ENCODE measurements around the gene STAT4.

The STAT4 gene

DNA sequence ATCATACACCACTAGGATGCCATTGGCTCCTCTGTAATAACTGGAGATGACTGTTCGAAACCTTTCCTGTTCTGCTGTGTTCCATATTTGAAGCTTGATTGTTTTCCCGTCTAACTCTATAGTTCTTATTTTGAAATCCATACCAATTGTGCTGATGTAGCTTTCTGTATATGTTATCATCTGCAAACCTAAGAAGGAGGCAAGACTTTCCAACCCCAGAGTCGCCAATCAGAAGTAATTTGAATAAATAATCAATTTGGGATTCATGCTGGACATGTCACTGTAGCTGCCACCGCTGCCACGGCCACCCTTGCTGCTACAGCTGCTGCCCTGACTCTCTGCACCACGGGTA is 157.5 kb downstream of the STAT4 start:
- no peak for TF ChIP-seq GLI2 (tag by site-specific recombination; IDR thresholded peaks at IDR 0.05; ENCODE audit: borderline replicate concordance, low read depth)
- TF ChIP-seq ZNF521 (tag by site-specific recombination; IDR thresholded peaks at IDR 0.05), result no peak
- no peak for TF ChIP-seq KLF8 (tag by site-specific recombination; IDR thresholded peaks at IDR 0.05)
- no peak for TF ChIP-seq MYNN (tag by site-specific recombination; IDR thresholded peaks at IDR 0.05; ENCODE audit: borderline replicate concordance)
- TF ChIP-seq ZNF248 (tag by site-specific recombination; IDR thresholded peaks at IDR 0.05), result no peak
- TF ChIP-seq ZNF23 (tag by site-specific recombination; IDR thresholded peaks at IDR 0.05; ENCODE audit: borderline replicate concordance), result no peak
- TF ChIP-seq, protein P1, sequence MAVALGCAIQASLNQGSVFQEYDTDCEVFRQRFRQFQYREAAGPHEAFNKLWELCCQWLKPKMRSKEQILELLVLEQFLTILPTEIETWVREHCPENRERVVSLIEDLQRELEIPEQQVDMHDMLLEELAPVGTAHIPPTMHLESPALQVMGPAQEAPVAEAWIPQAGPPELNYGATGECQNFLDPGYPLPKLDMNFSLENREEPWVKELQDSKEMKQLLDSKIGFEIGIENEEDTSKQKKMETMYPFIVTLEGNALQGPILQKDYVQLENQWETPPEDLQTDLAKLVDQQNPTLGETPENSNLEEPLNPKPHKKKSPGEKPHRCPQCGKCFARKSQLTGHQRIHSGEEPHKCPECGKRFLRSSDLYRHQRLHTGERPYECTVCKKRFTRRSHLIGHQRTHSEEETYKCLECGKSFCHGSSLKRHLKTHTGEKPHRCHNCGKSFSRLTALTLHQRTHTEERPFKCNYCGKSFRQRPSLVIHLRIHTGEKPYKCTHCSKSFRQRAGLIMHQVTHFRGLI (tag by site-specific recombination; IDR thresholded peaks at IDR 0.05), result no peak
- no peak for TF ChIP-seq PBX3 (CRISPR knock-in tag; IDR thresholded peaks at IDR 0.05)
- TF ChIP-seq ZNF157 (tag by site-specific recombination; IDR thresholded peaks at IDR 0.05), result no peak
- TF ChIP-seq, protein P2, sequence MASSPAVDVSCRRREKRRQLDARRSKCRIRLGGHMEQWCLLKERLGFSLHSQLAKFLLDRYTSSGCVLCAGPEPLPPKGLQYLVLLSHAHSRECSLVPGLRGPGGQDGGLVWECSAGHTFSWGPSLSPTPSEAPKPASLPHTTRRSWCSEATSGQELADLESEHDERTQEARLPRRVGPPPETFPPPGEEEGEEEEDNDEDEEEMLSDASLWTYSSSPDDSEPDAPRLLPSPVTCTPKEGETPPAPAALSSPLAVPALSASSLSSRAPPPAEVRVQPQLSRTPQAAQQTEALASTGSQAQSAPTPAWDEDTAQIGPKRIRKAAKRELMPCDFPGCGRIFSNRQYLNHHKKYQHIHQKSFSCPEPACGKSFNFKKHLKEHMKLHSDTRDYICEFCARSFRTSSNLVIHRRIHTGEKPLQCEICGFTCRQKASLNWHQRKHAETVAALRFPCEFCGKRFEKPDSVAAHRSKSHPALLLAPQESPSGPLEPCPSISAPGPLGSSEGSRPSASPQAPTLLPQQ (tag by site-specific recombination; IDR thresholded peaks at IDR 0.05), result no peak
- no peak for TF ChIP-seq HOXC10 (CRISPR knock-in tag; IDR thresholded peaks at IDR 0.05)
- TF ChIP-seq IKZF3 (tag by site-specific recombination; IDR thresholded peaks at IDR 0.05), result no peak
- TF ChIP-seq ZBTB20 (tag by site-specific recombination; IDR thresholded peaks at IDR 0.05), result no peak
- TF ChIP-seq ZBTB7A (tag by site-specific recombination; IDR thresholded peaks at IDR 0.05; ENCODE audit: low read depth), result no peak
- no peak for TF ChIP-seq ZNF785 (tag by site-specific recombination; IDR thresholded peaks at IDR 0.05)
- TF ChIP-seq YY2 (tag by site-specific recombination; IDR thresholded peaks at IDR 0.05), result no peak
- H3K36me3 ChIP-seq (ENCODE audit: control insufficient read depth in 2 of 2, insufficient read depth in 1 of 2, low read length in 2 of 2), result peaks cover 18 to 96% of the 10 kb centered on the region in 2 experiments
- ChIA-PET CTCF (interaction anchor here (0.7 kb wide), 1 partner anchor 35 kb away, joined by 3 read pairs; no protein-coding TSS in a partner anchor), POLR2A (no interaction called here)
- H3K4me1 ChIP-seq (ENCODE audit: control insufficient read depth, insufficient read depth, low read length), result no peaks in the 10 kb centered on the region
- no peak overlapping the region for H3K27ac ChIP-seq (ENCODE audit: extremely low read depth, low read depth, low read length)
- no peaks in the 10 kb centered on the region for H3K9me3 ChIP-seq (ENCODE audit: control insufficient read depth, insufficient read depth, low read depth, low read length)
- no peak overlapping the region for H3K4me3 ChIP-seq (ENCODE audit: low read depth, low read length)

DNA sequence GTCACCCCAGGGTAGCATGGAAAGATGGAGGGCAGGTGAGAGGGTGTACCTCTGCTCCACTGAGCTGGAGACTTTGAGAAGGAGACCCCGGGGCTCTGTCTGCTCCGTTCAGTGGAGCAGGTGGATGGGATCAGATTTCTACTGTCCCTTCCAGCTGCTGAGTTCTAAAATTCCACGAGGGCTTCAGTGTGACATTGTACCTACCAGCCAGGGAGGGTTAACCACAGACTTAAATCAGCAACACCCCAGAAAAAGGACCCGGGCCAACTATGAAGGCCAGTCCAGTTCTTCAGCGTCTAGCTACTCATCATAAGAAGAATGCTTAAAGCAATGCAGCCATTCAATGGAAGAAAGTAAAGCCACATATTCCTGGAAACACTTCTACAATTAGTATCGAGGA is 160.7 kb downstream of the STAT4 start:
- TF ChIP-seq HOXC10 (CRISPR knock-in tag; IDR thresholded peaks at IDR 0.05) (no peak), ZNF626 (tag by site-specific recombination; IDR thresholded peaks at IDR 0.05) (no peak), SCRT1 (tag by site-specific recombination; IDR thresholded peaks at IDR 0.05; ENCODE audit: borderline replicate concordance) (no peak), ZNF350 (tag by site-specific recombination; IDR thresholded peaks at IDR 0.05) (no peak), ZNF610 (tag by site-specific recombination; IDR thresholded peaks at IDR 0.05; ENCODE audit: borderline replicate concordance) (no peak), ZFP69B (tag by site-specific recombination; IDR thresholded peaks at IDR 0.05) (no peak), ZNF548 (tag by site-specific recombination; IDR thresholded peaks at IDR 0.05) (no peak), ZNF518A (tag by site-specific recombination; conservative IDR thresholded peaks at IDR 0.05; ENCODE audit: low read depth) (no peak), SCRT2 (tag by site-specific recombination; IDR thresholded peaks at IDR 0.05) (no peak), ZEB2 (tag by site-specific recombination; IDR thresholded peaks at IDR 0.05) (no peak)
- no peaks in the 10 kb centered on the region for H3K9me3 ChIP-seq (ENCODE audit: control insufficient read depth, insufficient read depth, low read depth, low read length)
- no peak overlapping the region for H3K27ac ChIP-seq (ENCODE audit: extremely low read depth, low read depth, low read length)
- H3K36me3 ChIP-seq (ENCODE audit: control insufficient read depth in 2 of 2, insufficient read depth in 1 of 2, low read length in 2 of 2), result peaks cover 14 to 93% of the 10 kb centered on the region in 2 experiments; a peak in 2 of 3 replicates
- H3K4me3 ChIP-seq (ENCODE audit: low read depth, low read length), result no peak overlapping the region
- ChIA-PET CTCF (no interaction called here), POLR2A (no interaction called here)
- no peaks in the 10 kb centered on the region for H3K4me1 ChIP-seq (ENCODE audit: control insufficient read depth, insufficient read depth, low read length)

Data from HEK293 (cell line).